HFF-Myc (cell line): ENCODE measurements around the gene OR4C13.
A peak's percentile ranks its signal among the peaks of the same experiment; 100 is the strongest.
"Not testable (repeated sequence)": the region's sequence is repeated elsewhere in the genome, so short reads cannot be mapped to it uniquely, and the experiment has no call there.

ENCODE experiments used
- DNase-seq: peaks from one replicate; pipeline ENCODE4 v3.0.0-alpha.2; 2011; ENCODE audit warnings: low read depth; ENCODE audit errors: extremely low read depth
- H3K4me3 ChIP-seq: replicated peaks from 2 replicates; pipeline ENCODE4 v1.5.1; 2011; ENCODE audit warnings: low read depth, mild to moderate bottlenecking, control low read depth, low read length
- TF ChIP-seq, protein P1 (sequence below): IDR thresholded peaks from 2 replicates; pipeline ENCODE4 v1.5.1; 2012; ENCODE audit warnings: mild to moderate bottlenecking, low read depth, low read length, control low read depth; ENCODE audit errors: missing control alignments

Gene OR4C13

DNA sequence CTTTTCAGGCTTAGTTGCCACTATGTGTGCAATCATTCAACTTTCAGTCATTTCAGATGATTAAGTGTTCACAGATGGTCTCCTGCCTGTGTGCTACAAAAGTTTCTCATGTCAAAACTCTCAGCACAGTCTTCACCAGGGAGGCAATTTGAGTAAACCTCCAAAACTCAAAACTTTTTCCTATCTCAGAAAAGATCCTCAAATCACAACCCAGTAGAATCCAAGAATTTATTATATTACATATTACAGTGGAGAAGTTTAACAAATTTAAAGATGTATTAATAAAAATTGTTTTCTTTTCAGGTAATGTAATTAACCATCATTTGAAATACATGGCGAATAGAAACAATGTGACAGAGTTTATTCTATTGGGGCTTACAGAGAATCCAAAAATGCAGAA lies at the start of gene OR4C13:
OR4C13 (plus strand) TSS at position 301 of the 400 bp plus-strand sequence; CDS start at position 333, 32 bp downstream.
- TF ChIP-seq, protein P1, sequence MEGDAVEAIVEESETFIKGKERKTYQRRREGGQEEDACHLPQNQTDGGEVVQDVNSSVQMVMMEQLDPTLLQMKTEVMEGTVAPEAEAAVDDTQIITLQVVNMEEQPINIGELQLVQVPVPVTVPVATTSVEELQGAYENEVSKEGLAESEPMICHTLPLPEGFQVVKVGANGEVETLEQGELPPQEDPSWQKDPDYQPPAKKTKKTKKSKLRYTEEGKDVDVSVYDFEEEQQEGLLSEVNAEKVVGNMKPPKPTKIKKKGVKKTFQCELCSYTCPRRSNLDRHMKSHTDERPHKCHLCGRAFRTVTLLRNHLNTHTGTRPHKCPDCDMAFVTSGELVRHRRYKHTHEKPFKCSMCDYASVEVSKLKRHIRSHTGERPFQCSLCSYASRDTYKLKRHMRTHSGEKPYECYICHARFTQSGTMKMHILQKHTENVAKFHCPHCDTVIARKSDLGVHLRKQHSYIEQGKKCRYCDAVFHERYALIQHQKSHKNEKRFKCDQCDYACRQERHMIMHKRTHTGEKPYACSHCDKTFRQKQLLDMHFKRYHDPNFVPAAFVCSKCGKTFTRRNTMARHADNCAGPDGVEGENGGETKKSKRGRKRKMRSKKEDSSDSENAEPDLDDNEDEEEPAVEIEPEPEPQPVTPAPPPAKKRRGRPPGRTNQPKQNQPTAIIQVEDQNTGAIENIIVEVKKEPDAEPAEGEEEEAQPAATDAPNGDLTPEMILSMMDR: no peak

DNA sequence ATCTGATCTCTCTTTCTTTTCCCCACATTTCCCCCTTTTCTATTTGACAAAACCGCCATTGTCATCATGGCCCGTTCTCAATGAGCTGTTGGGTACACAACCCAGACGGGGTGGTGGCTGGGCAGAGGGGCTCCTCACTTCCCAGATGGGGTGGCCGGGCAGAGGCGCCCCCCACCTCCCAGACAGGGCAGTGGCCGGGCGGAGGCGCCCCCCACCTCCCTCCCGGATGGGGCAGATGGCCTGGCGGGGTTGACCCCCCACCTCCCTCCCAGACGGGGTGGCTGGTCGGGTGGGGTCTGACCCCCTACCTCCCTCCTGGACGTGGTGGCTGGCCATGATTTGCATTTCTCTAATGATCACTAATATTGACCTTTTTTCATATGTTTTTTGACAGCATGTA lies 40.7 kb upstream of the OR4C13 start:
- H3K4me3 ChIP-seq, DNase-seq: not testable (repeated sequence)

More for the DNA sequence above, at the start of gene OR4C13:
- no peak for DNase-seq
- no peak within 1 kb of the TSS for H3K4me3 ChIP-seq

DNA sequence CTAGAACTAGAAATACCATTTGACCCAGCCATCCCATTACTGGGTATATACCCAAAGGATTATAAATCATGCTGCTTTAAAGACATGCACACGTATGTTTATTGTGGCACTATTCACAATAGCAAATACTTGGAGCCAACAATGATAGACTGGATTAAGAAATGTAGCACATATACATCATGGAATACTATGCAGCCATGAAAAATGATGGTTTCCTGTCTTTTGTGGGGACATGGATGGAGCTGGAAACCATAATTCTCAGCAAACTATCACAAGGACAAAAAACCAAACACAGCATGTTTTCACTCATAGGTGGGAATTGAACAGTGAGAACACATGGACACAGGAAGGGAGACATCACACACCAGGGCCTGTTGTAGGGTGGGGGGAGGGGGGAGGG lies 3.5 kb upstream of the OR4C13 start:
- DNase-seq, H3K4me3 ChIP-seq: not testable (repeated sequence)

DNA sequence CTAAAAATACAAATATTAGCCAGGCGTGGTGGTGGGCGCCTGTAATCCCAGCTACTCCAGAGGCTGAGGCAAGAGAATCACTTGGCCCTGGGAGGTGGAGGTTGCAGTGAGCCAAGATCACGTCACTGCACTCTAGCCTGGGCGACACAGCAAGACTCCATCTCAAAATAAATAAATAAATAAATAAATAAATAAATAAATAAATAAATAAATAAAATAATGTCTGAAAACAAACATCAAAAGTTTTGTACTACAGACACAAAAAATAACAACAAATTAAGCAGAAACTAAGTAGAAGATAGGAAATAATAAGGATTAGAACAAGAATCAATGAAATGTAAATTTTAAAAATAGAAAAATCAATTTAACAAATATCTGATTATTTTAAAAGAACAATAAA lies 21.2 kb downstream of the OR4C13 start:
- not testable (repeated sequence) for H3K4me3 ChIP-seq, DNase-seq

DNA sequence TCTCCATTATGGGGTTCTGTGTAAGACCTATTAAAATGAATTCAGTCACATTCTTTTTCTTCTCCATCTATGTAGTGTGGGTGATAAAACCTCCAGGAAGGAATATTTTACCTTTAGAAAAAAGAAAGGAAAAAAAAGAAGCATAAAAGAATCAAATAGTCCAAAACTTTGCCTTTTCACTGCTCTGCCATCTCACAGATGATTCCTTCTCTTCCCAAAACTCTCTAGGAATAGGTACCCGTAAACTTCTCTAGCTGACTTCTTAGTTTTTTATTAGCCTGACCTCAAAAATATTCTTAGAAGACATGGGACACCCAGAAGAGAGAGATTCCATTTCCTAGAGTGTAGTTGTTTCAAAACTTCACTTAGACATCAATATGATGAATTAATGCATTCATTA lies 30.2 kb downstream of the OR4C13 start, which contains the start of gene OR4C12:
OR4C12 (minus strand) TSS at position 101 of the 400 bp plus-strand sequence; CDS start at position 67, 34 bp downstream.
- not testable (repeated sequence) for H3K4me3 ChIP-seq

DNA sequence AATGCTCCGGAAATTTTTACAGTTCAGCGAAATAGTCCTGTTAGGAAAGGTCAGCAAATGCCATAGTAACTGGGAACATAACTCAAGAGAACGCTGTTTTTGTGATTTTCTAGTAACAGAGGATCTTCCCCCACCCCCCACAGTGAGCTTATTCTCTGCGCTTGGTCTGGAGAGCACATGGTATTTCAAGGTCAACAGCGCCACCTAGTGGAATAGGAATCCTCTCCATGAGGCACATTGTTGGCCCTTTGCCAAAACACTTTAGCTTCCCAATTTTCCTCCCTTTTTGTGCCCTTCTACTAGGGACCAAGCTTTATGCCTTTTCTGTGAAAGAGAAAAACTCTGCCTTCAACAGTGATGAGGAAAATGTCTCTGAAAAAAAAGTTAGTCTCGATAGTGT lies 43.4 kb downstream of the OR4C13 start:
- peak; percentile 31 for DNase-seq
- TF ChIP-seq, protein P1: peak; percentile 45
- H3K4me3 ChIP-seq: no peak overlapping the region

More for the DNA sequence above, 30.2 kb downstream of the OR4C13 start, which contains the start of gene OR4C12:
- not testable (repeated sequence) for DNase-seq
